8988T (cell line): Measurements from ENCODE around the gene ASPHD1.
A peak's percentile ranks its signal among the peaks of the same experiment; 100 is the strongest.
"Not testable (repeated sequence)": the region's sequence is repeated elsewhere in the genome, so short reads cannot be mapped to it uniquely, and the experiment has no call there.

Experiments
- DNase-seq: peaks from one replicate; pipeline ENCODE4 v3.0.0; 2011

The ASPHD1 gene

GRCh38 chr16:29877266-29877961 is 22.9 kb upstream of the ASPHD1 start:
- DNase-seq: no peak

GRCh38 chr16:29878172-29878571 is 22.1 kb upstream of the ASPHD1 start:
- DNase-seq: no peak

- no peak for DNase-seq
Observed at GRCh38 chr16:29881050-29881449, 19.2 kb upstream of the ASPHD1 start.

GRCh38 chr16:29883987-29884386 is 16.3 kb upstream of the ASPHD1 start:
- no peak for DNase-seq

- DNase-seq: not testable (repeated sequence)
Observed at GRCh38 chr16:29889372-29889771, 10.9 kb upstream of the ASPHD1 start.

- no peak for DNase-seq
Observed at GRCh38 chr16:29891525-29892457, 8.5 kb upstream of the ASPHD1 start.

- DNase-seq: no peak
Observed at GRCh38 chr16:29892458-29892813, 7.9 kb upstream of the ASPHD1 start.

GRCh38 chr16:29893553-29893952 is 6.7 kb upstream of the ASPHD1 start:
- DNase-seq: no peak

- no peak for DNase-seq
Observed at GRCh38 chr16:29894352-29894751, 5.9 kb upstream of the ASPHD1 start.

- DNase-seq: no peak
Observed at GRCh38 chr16:29896841-29897240, 3.4 kb upstream of the ASPHD1 start.

- DNase-seq: no peak
Observed at GRCh38 chr16:29897333-29897732, 3.0 kb upstream of the ASPHD1 start.

GRCh38 chr16:29898135-29898803 is 2.0 kb upstream of the ASPHD1 start:
- no peak for DNase-seq

- DNase-seq: peak; percentile 53
Observed at GRCh38 chr16:29898804-29899515, 1.3 kb upstream of the ASPHD1 start.

GRCh38 chr16:29899516-29900101 is 679 bp upstream of the ASPHD1 start, which contains the start of gene SEZ6L2:
Gene SEZ6L2 (minus strand): TSS chr16:29899550. CDS start chr16:29899019, 531 bp downstream.
- DNase-seq: peak; percentile 69

GRCh38 chr16:29900888-29901606 is 759 bp downstream of the ASPHD1 start:
- no peak for DNase-seq

- no peak for DNase-seq
Observed at GRCh38 chr16:29901607-29901945, 1.3 kb downstream of the ASPHD1 start.

- no peak for DNase-seq
Observed at GRCh38 chr16:29903590-29903989, 3.3 kb downstream of the ASPHD1 start.

- no peak for DNase-seq
Observed at GRCh38 chr16:29904947-29905346, 4.7 kb downstream of the ASPHD1 start.

- DNase-seq: no peak
Observed at GRCh38 chr16:29905668-29906067, 5.4 kb downstream of the ASPHD1 start.

GRCh38 chr16:29906520-29907244 is 6.4 kb downstream of the ASPHD1 start:
- DNase-seq: no peak

- DNase-seq: no peak
Observed at GRCh38 chr16:29907973-29908372, 7.7 kb downstream of the ASPHD1 start.
